Measurements from ENCODE around the gene UBAC2.

The UBAC2 gene

DNA sequence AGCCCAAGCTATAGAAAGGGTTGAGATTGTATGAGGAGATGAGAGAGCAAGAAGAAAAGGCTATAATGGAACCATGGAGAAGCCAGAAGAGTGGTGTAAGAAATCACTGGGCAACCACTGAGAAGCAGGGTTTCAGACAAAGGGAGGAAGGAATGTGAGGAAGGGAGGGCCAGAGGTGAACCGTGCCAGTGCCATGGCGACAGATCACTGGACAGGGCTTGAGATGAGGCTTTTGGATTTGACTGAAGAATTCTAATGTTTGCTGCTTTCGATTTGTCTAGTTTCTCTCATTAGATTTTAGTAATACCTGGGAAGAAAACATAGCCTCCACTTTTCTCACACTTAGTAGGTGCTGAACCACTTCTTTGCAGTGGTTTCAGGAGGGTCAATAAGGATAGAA is 112.8 kb downstream of the UBAC2 start:
- peak; percentile 57 for DNase-seq (ENCODE audit: low spot score)

GRCh38 chr13:99313941-99314340 is 113.3 kb downstream of the UBAC2 start:
- DNase-seq (ENCODE audit: low spot score) = no peak

DNA sequence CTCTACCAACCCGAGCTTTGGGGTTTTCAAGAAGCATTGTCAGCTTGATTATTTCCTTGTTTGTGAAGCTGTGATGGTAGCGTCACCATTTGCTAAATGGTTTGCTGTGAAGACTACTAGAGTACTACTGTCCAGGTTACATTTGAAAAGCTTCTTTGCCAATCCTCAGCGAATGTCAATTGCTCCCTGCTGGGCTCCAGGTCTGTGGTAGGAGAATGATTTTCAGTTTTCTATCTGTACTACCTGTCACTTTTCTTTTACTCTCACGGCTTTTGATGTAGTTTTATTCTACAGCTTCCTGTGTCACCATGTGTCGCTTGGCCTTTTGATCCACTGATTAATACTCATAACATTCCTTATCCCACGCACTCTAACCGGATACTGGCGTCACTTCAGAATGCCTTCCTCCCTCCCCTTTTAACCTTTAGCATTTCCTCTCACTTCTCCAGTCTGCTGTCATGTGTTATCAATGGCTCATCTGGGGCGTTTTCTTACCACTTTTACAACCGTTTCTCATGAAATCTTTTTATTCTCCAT is 114.1 kb downstream of the UBAC2 start:
- DNase-seq (ENCODE audit: low spot score) = no peak

DNA sequence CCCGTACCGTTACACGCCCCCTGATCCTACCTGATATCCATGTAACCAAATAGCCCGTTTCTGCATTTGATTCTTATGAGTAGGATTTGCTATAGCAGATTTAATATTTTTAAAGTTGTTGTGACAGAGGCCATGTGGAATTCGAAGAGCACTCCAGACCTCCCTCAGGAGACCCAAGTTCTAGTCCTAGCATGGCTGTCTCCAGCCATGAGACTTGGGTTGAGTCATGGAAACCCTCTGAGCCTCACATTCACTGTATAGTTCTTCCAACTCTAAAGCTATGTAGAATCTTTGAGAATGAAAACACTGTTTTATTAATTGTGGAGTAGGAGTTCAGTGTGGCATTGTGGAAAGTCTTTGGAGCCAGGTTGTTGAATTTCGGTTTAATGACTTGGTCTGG is 114.5 kb downstream of the UBAC2 start:
- DNase-seq (ENCODE audit: low spot score) = no peak

DNA sequence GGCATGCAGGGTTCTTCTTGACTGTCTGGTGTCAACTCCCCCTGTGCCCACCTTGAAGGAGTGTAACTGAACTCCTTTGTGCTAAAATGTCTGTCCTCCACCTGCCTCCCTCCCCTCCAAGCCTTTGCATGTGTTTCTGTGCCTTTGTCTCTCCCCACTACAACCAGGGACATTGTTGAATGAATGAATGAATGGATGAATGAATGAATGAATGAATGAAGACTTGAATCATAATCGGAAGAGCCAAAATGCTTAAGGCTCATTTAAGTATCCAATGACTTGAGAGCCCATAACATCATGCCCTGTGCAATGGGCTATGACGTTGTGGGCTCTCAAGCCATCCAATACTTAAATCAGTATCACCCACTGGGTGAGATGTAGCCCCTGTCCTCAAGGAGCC is 115.6 kb downstream of the UBAC2 start:
- DNase-seq (ENCODE audit: low spot score) = no peak

- DNase-seq (ENCODE audit: low spot score) = no peak
These were observed 116.1 kb downstream of the UBAC2 start for GRCh38 chr13:99316657-99317256.

GRCh38 chr13:99320693-99321481 is 120.2 kb downstream of the UBAC2 start:
- DNase-seq (ENCODE audit: low spot score) = peak; percentile 85

- DNase-seq (ENCODE audit: low spot score) = no peak
These were observed 121.1 kb downstream of the UBAC2 start for GRCh38 chr13:99321709-99322108.

GRCh38 chr13:99322297-99323103 is 121.8 kb downstream of the UBAC2 start:
- peak; percentile 50 for DNase-seq (ENCODE audit: low spot score)

DNA sequence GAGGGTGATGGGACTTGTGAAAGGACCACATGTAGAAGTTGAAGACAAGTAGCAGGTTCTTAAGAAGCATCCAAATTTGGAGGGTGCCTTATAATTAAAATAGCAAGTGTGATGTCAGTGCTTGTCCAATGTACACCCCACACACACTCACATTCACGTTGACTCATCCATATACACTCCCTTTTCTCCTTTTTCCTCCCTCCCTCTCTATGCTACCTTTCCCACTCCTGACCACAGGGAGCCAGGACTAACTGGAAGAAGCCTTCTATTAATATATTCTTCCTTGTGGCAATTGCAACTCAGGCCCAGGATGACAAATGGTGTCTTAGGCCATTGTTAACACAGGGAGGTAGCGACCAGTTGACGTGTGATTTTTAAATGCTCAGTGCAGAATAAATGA is 122.8 kb downstream of the UBAC2 start:
- peak; percentile 57 for DNase-seq (ENCODE audit: low spot score)

GRCh38 chr13:99326012-99326411 is 125.4 kb downstream of the UBAC2 start:
- DNase-seq (ENCODE audit: low spot score) = no peak

DNA sequence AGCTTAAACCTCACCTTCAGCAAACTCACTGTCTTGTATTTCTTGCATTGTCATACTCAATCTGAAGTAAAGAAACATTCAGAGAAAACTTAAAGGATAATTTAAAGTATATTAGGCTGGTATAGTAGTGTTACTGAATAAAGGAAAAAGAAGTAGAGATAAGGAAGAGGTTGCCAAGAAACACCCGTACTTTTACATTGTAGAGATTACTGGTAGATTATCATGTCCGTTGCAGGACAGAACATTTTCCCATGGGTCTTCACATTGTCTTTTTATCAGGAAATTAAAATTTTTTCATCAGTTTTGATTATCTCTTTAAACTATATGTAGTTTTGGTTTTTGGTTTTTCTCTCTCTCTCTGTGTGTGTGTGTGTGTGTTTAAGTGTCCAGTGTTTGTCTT is 126.5 kb downstream of the UBAC2 start:
- DNase-seq (ENCODE audit: low spot score) = no peak

DNA sequence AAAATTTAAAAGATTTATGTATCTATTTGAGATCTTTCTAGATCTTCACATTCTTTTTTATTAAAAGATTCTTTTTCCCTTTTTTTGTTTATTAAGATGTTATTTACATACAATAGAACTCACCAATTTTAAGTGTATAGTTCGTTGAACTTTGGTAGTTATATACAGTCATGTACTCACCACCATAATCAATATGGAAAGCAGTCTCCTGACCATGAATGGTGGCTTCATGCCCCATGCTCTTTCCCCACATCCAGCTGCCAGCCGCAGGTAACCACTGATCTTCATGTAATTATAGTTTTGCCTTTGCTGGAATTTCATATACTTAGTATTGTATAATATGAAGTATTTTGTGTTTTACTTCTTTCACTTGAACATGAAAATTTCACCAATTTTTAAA is 127.1 kb downstream of the UBAC2 start:
- no peak for DNase-seq (ENCODE audit: low spot score)

GRCh38 chr13:99329477-99329876 is 128.8 kb downstream of the UBAC2 start:
- no peak for DNase-seq (ENCODE audit: low spot score)

DNA sequence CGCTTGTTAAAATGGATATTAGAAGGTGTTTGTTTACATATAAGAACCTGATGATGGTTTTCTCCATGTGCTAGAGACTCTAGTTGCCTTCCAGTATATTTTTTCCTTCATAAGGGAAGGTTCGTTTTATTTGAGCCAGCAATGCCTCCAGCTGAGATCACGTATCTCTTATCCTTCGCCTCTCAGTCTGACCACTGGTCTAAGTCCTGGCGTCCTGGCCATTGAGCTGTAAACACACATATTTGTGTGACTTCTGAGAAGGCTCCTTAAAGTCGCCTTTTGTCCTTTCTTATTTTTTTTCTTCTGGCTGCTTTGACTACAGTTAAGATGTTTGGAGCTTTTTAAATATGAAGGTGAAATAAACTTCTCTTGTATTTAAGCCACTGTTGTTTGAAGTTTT is 130.3 kb downstream of the UBAC2 start:
- DNase-seq (ENCODE audit: low spot score) = no peak

DNA sequence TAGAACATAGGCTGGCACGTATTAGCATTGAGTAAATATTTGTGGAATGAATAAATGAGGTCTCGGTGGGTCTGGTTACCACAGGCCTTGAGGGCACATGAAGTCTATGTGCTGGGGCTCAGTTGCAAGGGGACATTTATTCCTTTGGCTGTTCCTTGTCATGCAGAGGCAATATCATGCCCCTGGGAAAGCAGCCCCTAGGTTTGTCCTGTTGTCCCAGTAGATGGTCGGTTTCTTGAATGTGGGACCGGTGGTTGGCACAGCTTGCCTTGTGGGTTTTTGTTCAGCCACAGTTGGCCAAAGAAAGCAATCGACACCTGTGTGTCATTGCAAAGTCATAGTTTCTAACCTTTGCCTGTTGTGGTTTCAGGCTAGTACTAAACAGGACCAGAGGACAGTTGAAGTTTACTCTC is 131.2 kb downstream of the UBAC2 start:
- DNase-seq (ENCODE audit: low spot score) = no peak

DNA sequence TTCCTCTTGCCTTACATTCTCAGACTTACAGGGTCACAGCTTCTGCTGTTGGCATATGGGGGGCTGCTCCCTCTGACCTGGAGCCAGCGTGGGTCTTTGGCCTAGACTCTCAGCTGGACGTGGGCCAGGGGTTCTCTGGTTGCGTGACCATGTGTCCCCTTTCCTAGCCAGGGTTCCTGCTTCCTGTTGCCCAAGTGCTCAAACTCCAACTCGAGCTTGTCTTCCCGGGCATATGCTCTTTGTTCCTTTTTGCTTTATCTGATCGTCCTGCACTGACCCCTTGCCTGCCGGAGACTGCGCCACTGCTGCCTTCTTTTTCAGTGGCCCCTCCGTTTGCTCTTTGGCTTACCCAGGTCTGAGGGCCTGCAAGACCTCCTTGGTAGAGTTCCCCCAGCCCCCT is 131.8 kb downstream of the UBAC2 start:
- no peak for DNase-seq (ENCODE audit: low spot score)

- no peak for DNase-seq (ENCODE audit: low spot score)
These were observed 133.6 kb downstream of the UBAC2 start for GRCh38 chr13:99334221-99334620.

DNA sequence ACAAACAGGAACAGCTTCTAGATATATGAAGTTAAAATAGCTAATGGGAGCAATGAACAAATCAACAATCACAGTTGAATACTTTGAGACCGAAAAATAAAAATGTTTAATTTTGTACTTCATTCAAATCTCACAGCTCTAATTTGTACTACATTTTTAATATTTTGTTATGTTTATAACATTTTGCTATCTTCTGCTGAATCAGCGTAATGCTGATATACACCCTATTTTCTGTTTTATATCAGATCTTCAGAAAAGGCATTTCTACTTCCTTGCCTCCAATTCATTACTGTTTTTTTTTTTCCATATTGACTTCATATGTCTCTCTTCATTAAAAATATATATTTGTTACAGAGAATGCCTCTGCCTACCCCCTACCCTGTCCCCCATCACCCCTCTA is 134.4 kb downstream of the UBAC2 start:
- no peak for DNase-seq (ENCODE audit: low spot score)

- DNase-seq (ENCODE audit: low spot score) = no peak
These were observed 134.9 kb downstream of the UBAC2 start for GRCh38 chr13:99335603-99336002.

- no peak for DNase-seq (ENCODE audit: low spot score)
These were observed 138.6 kb downstream of the UBAC2 start for GRCh38 chr13:99339230-99339721.

GRCh38 chr13:99339736-99340397 is 139.2 kb downstream of the UBAC2 start:
- peak; percentile 43 for DNase-seq (ENCODE audit: low spot score)
